Activated CD4-positive, alpha-beta T cell treated with anti-CD3 and anti-CD28 coated beads, Interleukin-2, amount 10 ng/mL, durations not matched to agents 7 days and 5 days (primary cell): ENCODE results near the gene MYO5B. TPM values are rescaled to one million over a fixed set of nuclear protein-coding genes. Genes with fewer than 3 reads are reported as not detected.

ENCODE experiments used
- CTCF ChIA-PET: fragments of 350-600 bp; sonication (Branson Sonifier 250); formaldehyde crosslinking; loops from one replicate; lab custom pipeline; 2021; ENCODE audit warnings: antibody characterized with exemption; lab: Charles Lee
- POLR2A ChIA-PET: fragments of 350-600 bp; sonication (Branson Sonifier 250); formaldehyde crosslinking; loops from one replicate; lab custom pipeline; 2021; ENCODE audit warnings: antibody characterized with exemption; lab: Charles Lee
- DNase-seq: peaks from one replicate; pipeline ENCODE4 v3.0.0-alpha.2; 2020
- H3K27ac Mint-ChIP-seq: one replicate; pipeline ENCODE4 v1.8.0; 2021; ENCODE audit warnings: mild to moderate bottlenecking, moderate library complexity, mixed read lengths
- H3K27me3 Mint-ChIP-seq: one replicate; pipeline ENCODE4 v1.8.0; 2021; ENCODE audit warnings: mixed read lengths
- H3K36me3 Mint-ChIP-seq: one replicate; pipeline ENCODE4 v1.8.0; 2021; ENCODE audit warnings: low read depth, mixed read lengths
- H3K4me1 Mint-ChIP-seq: one replicate; pipeline ENCODE4 v1.8.0; 2021; ENCODE audit warnings: mixed read lengths
- H3K4me3 Mint-ChIP-seq: one replicate; pipeline ENCODE4 v1.8.0; 2021; ENCODE audit warnings: mild to moderate bottlenecking, moderate library complexity, mixed read lengths
- H3K9me3 Mint-ChIP-seq: one replicate; pipeline ENCODE4 v1.8.0; 2021; ENCODE audit warnings: mixed read lengths
- total RNA-seq, 2 experiments: library from RNA; stranded (reverse); gene quantifications; one replicate each; pipeline ENCODE4 v1.2.3, GENCODE V29; 2021

MYO5B gene
- total RNA-seq, 2 experiments from 2014 or later: 0.12 TPM; not detected in 1

DNA sequence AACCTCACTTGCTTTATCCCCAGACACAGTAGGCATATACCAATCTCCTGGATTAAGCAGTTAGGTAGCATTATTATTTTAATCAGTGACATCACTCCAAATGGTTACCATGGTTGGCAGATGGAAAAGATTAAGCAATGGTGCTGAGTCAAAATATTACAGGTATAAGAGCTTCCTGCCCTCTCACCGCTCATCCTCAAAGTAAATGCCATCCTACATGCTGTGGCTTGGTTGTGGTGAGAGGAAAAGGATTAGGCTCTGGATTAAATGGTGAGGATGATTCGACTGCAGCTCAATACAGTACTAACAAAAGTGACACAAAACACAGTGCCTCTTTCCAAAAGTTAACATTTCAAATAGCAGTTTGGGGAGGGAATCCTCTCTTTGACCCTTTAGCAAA, 272.7 kb downstream of the MYO5B start:
- no peaks in the 10 kb centered on the region for H3K4me1 Mint-ChIP-seq
- H3K27me3 Mint-ChIP-seq: peaks cover 25% of the 10 kb centered on the region
- H3K27ac Mint-ChIP-seq: no peak overlapping the region
- no peak for DNase-seq
- no peak overlapping the region for H3K4me3 Mint-ChIP-seq
- POLR2A ChIA-PET: no interaction called here
- CTCF ChIA-PET: interaction anchor here (0.8 to 2.8 kb wide), 2 partner anchors 10 to 405 kb away, joined by 3 to 8 read pairs; no protein-coding TSS in a partner anchor
- H3K36me3 Mint-ChIP-seq: no peaks in the 10 kb centered on the region
- H3K9me3 Mint-ChIP-seq: no peaks in the 10 kb centered on the region

DNA sequence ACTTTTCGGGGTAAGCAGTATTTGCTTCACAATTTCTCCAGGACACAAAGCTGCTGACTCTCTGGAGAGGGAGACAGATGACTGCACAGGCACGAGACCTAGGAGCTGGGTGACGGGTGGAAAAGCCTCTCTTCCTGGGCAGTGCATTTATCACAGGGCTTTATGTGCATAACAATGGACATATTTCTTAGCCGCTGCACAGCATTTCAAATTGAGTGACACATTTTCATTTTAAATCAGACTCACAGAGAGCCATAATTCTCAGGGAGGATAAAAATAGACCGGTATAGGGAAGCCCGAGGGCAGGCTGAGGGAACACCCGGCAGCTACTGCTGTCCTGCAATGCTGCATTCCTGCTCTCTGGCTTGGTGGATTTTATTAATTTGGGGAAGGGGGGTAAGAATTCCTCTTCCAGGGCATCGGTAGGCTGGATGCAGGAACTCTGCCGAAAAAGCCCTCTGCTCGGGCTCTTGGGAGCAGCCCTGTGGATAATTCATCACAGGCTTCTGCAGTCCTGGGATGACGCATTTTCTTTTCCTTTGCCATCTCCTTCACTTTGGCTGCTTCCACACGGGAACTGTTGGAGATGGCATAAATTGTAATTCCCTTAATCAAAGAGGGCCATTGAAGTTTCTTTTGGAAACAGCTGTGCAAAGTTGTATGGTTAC, 273.5 kb downstream of the MYO5B start:
- Mint-ChIP-seq H3K4me3 (no peak overlapping the region), H3K4me1 (no peaks in the 10 kb centered on the region), H3K27ac (no peak overlapping the region), H3K27me3 (peaks cover 24% of the 10 kb centered on the region), H3K36me3 (no peaks in the 10 kb centered on the region), H3K9me3 (no peaks in the 10 kb centered on the region)
- no peak for DNase-seq
- ChIA-PET POLR2A (no interaction called here), CTCF (interaction anchor here (0.8 to 2.8 kb wide), 3 partner anchors 11 to 405 kb away, joined by 3 to 8 read pairs (median 3); no protein-coding TSS in a partner anchor)

DNA sequence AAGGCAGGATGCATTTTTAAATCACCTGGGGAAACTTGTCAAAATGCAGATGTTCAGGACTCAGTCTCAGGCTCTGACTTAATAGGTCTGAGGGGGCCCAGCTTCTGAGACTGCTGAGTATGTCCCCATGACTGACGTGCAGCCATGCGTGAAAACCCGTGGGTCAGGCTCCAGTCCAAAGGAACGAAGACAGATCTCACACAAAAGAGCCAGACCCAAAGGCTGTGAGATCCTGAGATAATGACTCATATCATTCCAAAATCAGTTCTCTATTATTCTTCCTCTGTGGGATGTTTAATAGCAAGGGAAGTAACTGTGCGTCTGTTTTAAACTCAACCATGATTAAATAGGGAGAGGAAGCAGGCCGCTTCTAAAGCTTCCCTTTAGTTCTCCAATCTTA, 274.2 kb downstream of the MYO5B start:
- Mint-ChIP-seq H3K27me3 (peaks cover 24% of the 10 kb centered on the region), H3K4me3 (no peak overlapping the region), H3K4me1 (no peaks in the 10 kb centered on the region), H3K36me3 (no peaks in the 10 kb centered on the region), H3K9me3 (no peaks in the 10 kb centered on the region), H3K27ac (no peak overlapping the region)
- CTCF ChIA-PET: interaction anchor here (1.0 to 2.8 kb wide), 2 partner anchors 11 to 33 kb away, joined by 3 to 8 read pairs; no protein-coding TSS in a partner anchor
- no peak for DNase-seq
- POLR2A ChIA-PET: no interaction called here

DNA sequence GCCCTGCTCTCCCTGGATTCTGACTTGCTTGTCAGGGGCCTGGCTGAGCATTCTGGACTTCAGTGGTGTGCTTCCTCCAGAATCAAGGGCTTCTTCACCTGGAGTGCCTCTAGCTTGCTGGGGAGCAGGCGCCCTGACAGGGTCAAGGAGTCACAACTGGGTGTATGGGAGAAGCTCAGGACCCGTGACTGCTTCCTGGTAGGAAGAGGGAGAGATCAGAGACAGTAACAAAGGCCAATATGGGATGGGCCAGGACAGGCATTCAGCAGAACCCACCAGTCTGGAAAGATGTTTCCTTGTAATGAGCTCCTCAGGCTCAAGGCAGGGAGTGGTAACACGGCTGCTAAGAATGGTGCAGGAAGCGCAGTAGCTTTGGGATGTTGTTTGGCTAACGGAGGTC, 277.2 kb downstream of the MYO5B start:
- H3K4me3 Mint-ChIP-seq: no peak overlapping the region
- H3K27me3 Mint-ChIP-seq: peaks cover 24% of the 10 kb centered on the region
- peaks cover 2% of the 10 kb centered on the region for H3K9me3 Mint-ChIP-seq
- H3K4me1 Mint-ChIP-seq: no peaks in the 10 kb centered on the region
- ChIA-PET POLR2A (no interaction called here), CTCF (no interaction called here)
- H3K36me3 Mint-ChIP-seq: no peaks in the 10 kb centered on the region
- no peak for DNase-seq
- no peak overlapping the region for H3K27ac Mint-ChIP-seq

DNA sequence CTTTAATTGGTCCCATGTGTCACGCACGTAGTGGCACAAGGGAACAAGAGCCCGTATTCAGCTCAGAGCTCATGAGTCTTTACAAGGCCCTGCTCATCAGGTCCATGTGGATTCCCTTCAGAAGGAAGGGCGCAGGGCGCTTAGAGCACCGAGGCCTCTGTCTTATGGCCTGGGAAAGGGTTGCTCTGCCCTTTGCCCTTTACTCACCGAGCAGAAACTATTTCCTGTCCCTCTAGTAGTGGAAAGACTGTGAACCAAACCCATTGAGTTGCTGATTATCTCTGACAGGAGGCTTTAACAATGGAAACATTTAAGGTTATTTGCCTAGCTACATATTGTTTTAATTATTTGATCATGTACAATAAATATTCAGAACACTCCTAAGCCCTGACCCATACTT, 279.6 kb downstream of the MYO5B start:
- CTCF ChIA-PET: interaction anchor here (1.3 kb wide), 1 partner anchor 11 kb away, joined by 4 read pairs; no protein-coding TSS in a partner anchor
- POLR2A ChIA-PET: no interaction called here

DNA sequence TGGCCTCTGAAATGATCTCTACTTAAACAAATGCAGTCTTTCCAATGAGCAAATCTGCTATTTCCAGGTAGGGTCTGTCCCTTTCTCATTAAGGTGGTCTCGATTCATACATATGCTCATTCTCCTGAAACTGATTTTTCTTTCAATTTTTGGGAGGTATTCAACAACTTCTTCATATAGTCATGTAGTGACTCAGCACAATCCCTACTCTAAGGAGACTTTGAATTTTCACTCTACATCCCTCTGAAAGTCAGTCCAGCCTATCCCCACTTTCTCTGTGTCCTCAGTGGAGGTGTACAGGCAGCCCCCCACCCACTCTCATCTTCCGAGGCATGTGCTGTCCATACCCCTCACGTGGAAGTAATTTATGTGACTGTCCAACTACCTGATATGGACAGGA, 281.7 kb downstream of the MYO5B start:
- ChIA-PET POLR2A (no interaction called here), CTCF (no interaction called here)
- H3K9me3 Mint-ChIP-seq: peaks cover 7% of the 10 kb centered on the region
- no peak overlapping the region for H3K4me3 Mint-ChIP-seq
- DNase-seq: no peak
- peaks cover 2% of the 10 kb centered on the region for H3K27me3 Mint-ChIP-seq
- no peaks in the 10 kb centered on the region for H3K36me3 Mint-ChIP-seq
- no peak overlapping the region for H3K27ac Mint-ChIP-seq
- H3K4me1 Mint-ChIP-seq: no peaks in the 10 kb centered on the region

More for the DNA sequence above, 279.6 kb downstream of the MYO5B start:
- Mint-ChIP-seq H3K9me3 (peaks cover 7% of the 10 kb centered on the region), H3K4me1 (no peaks in the 10 kb centered on the region), H3K27ac (no peak overlapping the region), H3K4me3 (no peak overlapping the region), H3K36me3 (no peaks in the 10 kb centered on the region), H3K27me3 (peaks cover 12% of the 10 kb centered on the region)
- DNase-seq: no peak

DNA sequence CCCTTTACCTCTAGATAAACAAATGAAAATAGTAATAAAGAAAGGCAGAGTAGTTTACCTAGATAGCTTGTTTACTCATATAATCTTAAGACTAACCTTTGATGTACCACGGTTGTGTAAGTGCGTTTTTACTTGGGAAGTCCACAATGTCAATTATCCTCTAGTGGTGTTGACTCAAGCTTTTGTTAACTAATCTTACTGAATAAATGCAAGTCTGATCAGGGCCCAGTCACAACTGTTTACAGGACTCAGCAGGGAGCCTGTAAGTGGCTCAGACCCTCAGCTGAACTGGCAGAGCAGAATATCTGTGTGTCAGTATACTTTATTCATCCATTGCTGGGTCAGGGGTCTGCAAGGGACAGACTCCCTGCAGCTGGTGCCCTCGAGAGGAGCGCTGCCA, 283.5 kb downstream of the MYO5B start:
- H3K4me3 Mint-ChIP-seq: no peak overlapping the region
- H3K9me3 Mint-ChIP-seq: peaks cover 7% of the 10 kb centered on the region
- H3K4me1 Mint-ChIP-seq: no peaks in the 10 kb centered on the region
- H3K36me3 Mint-ChIP-seq: no peaks in the 10 kb centered on the region
- no peak overlapping the region for H3K27ac Mint-ChIP-seq
- DNase-seq: no peak
- ChIA-PET POLR2A (no interaction called here), CTCF (no interaction called here)
- H3K27me3 Mint-ChIP-seq: no peaks in the 10 kb centered on the region

DNA sequence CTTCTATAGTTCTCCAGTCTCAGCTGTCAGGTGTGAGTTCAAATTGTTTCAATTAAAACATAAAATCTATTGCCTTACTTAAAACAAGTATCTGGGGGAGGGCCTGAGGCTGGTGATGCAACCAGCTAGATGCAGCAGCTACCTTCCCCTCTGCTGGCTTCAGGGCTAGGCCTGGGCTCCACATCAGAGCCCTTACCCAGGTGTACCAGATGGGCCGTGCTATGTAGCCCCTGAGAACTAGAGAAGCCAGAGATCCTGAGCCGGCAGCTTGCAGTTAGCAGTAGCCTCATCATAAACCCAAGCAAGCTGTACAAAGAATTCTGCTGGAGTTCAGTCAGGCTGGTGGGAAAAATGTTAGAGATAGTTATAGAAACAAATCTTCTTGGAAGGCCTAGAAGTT, 284.0 kb downstream of the MYO5B start:
- no peak for DNase-seq
- no peaks in the 10 kb centered on the region for H3K36me3 Mint-ChIP-seq
- POLR2A ChIA-PET: no interaction called here
- no peak overlapping the region for H3K27ac Mint-ChIP-seq
- peaks cover under 1% of the 10 kb centered on the region for H3K27me3 Mint-ChIP-seq
- CTCF ChIA-PET: interaction anchor here (0.8 kb wide), 1 partner anchor 19 kb away, joined by 3 read pairs; no protein-coding TSS in a partner anchor
- H3K4me3 Mint-ChIP-seq: no peak overlapping the region
- no peaks in the 10 kb centered on the region for H3K4me1 Mint-ChIP-seq
- peaks cover 7% of the 10 kb centered on the region for H3K9me3 Mint-ChIP-seq

DNA sequence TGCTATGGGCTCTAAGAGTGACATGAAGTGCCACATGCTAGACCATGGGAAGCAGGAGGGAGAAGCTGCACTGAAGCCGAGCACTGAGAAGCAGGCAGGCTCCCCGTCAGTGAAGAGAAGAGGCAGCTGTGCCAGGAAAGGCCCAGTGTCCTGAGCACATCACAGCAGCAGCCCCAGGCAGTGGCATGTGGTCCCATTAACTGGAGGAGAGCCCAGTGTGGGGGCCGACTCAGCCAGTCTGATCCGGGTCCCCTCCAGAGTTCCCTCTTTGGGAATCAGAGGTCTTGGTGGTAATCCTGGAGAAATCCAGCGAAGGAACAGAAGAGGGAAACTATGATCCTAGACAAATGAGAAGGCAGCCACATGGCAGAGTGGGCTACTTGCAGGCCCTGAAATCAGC, 284.9 kb downstream of the MYO5B start:
- POLR2A ChIA-PET: no interaction called here
- peaks cover 7% of the 10 kb centered on the region for H3K9me3 Mint-ChIP-seq
- no peaks in the 10 kb centered on the region for H3K36me3 Mint-ChIP-seq
- H3K4me3 Mint-ChIP-seq: no peak overlapping the region
- H3K27ac Mint-ChIP-seq: no peak overlapping the region
- H3K27me3 Mint-ChIP-seq: peaks cover 1% of the 10 kb centered on the region
- DNase-seq: no peak
- H3K4me1 Mint-ChIP-seq: peaks cover 4% of the 10 kb centered on the region
- CTCF ChIA-PET: interaction anchor here (0.6 to 0.8 kb wide), 2 partner anchors 20 to 450 kb away, joined by 3 read pairs; no protein-coding TSS in a partner anchor

DNA sequence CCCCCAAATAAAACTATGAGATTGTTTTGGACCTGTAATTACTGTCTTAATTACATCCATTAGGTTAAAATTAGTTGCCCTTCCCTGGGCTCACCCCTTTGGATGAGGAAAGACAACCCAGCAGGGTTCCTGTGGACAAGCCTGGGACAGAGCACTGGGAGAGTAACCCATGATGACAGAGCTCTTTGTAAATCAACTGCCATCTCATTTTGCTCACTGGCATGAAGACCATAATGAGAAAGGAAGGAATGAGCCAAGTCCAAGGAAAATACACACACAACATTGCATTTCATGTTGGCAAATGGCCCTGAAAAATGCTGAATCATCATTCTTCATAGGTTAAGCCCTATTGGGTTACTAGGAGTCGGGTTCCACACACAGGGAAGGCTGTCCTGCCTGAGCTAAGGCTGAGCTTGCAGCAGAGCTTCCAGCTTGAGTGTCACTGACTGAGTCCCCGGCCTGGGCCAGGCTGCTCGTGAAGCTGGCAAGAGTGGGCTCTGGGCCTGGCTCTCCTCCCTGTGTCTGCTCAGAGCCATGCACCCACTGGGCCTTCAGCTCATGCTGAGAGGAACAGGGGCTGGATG, 287.5 kb downstream of the MYO5B start:
- Mint-ChIP-seq H3K4me1 (peaks cover 10% of the 10 kb centered on the region), H3K27me3 (peaks cover 1% of the 10 kb centered on the region), H3K36me3 (no peaks in the 10 kb centered on the region), H3K27ac (no peak overlapping the region), H3K4me3 (no peak overlapping the region), H3K9me3 (peaks cover 2% of the 10 kb centered on the region)
- ChIA-PET POLR2A (no interaction called here), CTCF (interaction anchor here (1.0 kb wide), 1 partner anchor 450 kb away, joined by 3 read pairs; no protein-coding TSS in a partner anchor)
- DNase-seq: no peak

DNA sequence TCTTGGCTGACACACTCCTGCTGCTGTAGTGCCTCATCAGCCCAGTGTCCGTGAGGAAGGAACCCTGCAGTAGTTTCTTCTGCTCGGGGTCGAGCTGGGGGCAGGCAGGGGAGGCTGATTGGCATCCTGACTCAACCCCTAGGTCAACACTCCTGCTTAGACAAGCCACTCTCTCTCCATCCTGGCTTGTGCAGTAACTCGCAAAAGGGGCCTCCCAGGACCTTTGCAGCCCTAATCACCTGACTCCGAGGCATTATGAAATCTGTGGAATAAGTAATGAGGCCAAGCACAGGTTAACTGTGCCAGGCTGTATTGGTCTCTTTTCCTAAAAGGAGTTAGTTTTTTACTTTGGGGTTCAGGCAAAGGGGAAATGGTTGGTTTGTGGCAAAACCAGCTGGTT, 289.2 kb downstream of the MYO5B start:
- H3K4me1 Mint-ChIP-seq: peaks cover 10% of the 10 kb centered on the region
- H3K4me3 Mint-ChIP-seq: no peak overlapping the region
- no peaks in the 10 kb centered on the region for H3K9me3 Mint-ChIP-seq
- no peak for DNase-seq
- peaks cover 1% of the 10 kb centered on the region for H3K27me3 Mint-ChIP-seq
- no peaks in the 10 kb centered on the region for H3K36me3 Mint-ChIP-seq
- CTCF ChIA-PET: no interaction called here
- POLR2A ChIA-PET: no interaction called here
- H3K27ac Mint-ChIP-seq: no peak overlapping the region

DNA sequence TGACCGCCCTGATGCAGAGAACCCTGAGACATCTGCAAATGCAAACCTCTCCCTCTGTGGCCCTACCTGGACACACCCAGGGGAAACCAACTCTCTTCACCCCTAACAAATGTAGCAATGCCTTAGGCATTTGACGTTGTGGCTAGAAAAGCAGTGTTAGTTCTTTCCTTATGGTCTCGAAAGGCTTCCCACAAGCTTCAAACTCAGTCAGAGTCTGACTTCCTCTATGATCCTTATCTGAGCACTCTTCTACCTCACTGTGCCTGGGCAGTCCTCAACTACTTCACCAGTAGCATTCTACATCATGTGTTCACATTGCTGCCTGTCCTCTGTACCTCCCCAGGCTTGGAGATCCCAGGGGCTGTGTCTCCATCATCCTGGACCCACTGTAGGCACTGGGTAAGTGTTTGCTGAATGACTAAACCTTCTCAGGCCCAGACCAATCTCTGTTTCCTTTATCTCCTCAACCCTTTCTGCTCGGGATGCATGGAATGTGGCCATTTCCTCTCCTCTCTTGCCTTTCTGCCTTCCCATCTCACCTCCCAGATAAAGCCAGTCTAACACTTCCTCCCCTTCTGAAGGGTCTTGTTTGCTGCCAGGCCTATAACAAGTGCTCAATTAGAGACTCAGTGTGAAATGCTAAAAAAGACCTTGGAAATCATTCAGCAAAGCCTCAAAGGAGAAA, 289.9 kb downstream of the MYO5B start:
- no peak overlapping the region for H3K27ac Mint-ChIP-seq
- no peaks in the 10 kb centered on the region for H3K9me3 Mint-ChIP-seq
- H3K4me3 Mint-ChIP-seq: no peak overlapping the region
- H3K4me1 Mint-ChIP-seq: peaks cover 10% of the 10 kb centered on the region
- CTCF ChIA-PET: no interaction called here
- H3K36me3 Mint-ChIP-seq: no peaks in the 10 kb centered on the region
- POLR2A ChIA-PET: no interaction called here
- peaks cover 1% of the 10 kb centered on the region for H3K27me3 Mint-ChIP-seq
- no peak for DNase-seq

DNA sequence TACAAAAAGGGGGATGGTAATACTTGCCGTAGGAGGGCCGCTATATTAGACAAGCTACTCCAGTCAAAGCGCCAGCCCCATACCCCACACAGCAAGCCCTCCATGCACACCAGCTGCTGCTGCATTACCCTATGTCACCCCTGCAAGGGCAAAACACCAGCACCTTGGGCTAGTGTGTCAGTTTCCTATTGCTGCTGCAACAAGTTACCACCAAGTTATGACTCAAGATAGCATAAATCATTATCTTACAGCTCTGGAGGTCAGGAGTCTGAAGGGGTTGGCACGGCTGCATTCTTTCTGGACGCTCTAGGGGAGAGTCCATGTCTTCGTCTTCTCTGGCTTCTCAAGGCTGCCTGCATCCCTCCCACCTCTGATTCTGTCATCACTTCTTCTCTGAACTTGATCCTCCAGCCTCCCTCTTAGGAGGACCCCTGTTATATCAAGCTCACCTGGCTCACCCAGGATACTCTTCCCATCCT, 293.0 kb downstream of the MYO5B start:
- H3K27ac Mint-ChIP-seq: no peak overlapping the region
- no peaks in the 10 kb centered on the region for H3K36me3 Mint-ChIP-seq
- CTCF ChIA-PET: no interaction called here
- POLR2A ChIA-PET: no interaction called here
- no peaks in the 10 kb centered on the region for H3K9me3 Mint-ChIP-seq
- H3K4me1 Mint-ChIP-seq: peaks cover 12% of the 10 kb centered on the region
- H3K27me3 Mint-ChIP-seq: peaks cover 1% of the 10 kb centered on the region
- no peak for DNase-seq
- H3K4me3 Mint-ChIP-seq: no peak overlapping the region
